GM21737 (cell line): ENCODE results near the gene MCC.

Experiments
- ATAC-seq: cut with Tn5 transposase; IDR thresholded peaks from one replicate; pipeline ENCODE4 v1.9.1; 2021; ENCODE audit warnings: mild to moderate bottlenecking, moderate library complexity; ENCODE audit not compliant: unreplicated experiment

The MCC gene

GRCh38 chr5:113017881-113018635 lies 470.2 kb downstream of the MCC start:
- ATAC-seq = no peak

GRCh38 chr5:113005454-113005853 lies 482.8 kb downstream of the MCC start:
- ATAC-seq = no peak

DNA sequence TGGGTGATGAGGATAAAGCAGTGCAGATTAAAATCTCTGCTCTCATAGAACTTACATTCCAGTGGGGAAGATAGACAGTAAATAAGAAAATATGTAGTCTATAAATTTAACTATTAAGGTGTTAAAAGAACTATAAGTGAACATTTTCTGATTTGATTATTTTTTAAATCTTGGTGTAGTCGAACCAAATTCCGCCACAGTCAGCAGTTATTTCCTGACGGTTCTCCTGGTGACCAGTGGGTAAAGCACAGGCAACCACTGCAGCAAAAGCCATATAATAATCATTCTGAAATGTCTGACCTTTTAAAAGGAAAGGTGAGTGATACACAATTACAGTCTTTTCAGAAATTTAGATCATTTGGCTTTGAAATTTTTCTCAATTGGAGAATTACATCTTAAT lies 484.5 kb downstream of the MCC start:
- ATAC-seq = no peak

- ATAC-seq = no peak
These were observed 485.8 kb downstream of the MCC start for GRCh38 chr5:113002423-113002822.

- no peak for ATAC-seq
These were observed 487.8 kb downstream of the MCC start for GRCh38 chr5:113000466-113000865.

GRCh38 chr5:112998296-112998695 lies 490.0 kb downstream of the MCC start:
- ATAC-seq = no peak

DNA sequence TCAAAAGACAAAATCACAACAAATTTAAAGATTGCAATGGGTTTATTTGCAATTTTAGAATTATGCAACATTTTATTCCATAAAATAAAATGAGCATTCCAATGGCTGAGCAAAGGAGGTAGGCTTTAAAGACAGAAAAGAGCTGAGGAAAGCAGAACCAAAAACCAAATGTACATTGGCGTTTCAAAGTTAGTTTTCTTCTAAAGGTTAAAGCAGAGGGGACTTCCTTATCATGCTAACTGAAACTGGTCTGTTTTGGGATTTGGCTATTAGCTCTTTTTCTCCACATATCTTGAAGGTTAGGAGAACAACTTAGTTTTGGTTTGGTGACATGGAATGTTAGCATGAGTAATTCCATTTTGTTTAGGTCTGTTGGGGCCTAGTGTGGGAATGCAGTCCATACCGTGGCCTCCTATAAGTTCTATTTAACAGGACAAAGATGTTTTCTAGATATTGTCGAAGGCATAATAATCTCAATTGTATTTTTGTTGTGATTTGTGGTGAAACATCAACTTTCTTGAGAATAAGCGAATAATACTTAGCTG lies 491.4 kb downstream of the MCC start:
- ATAC-seq = no peak

DNA sequence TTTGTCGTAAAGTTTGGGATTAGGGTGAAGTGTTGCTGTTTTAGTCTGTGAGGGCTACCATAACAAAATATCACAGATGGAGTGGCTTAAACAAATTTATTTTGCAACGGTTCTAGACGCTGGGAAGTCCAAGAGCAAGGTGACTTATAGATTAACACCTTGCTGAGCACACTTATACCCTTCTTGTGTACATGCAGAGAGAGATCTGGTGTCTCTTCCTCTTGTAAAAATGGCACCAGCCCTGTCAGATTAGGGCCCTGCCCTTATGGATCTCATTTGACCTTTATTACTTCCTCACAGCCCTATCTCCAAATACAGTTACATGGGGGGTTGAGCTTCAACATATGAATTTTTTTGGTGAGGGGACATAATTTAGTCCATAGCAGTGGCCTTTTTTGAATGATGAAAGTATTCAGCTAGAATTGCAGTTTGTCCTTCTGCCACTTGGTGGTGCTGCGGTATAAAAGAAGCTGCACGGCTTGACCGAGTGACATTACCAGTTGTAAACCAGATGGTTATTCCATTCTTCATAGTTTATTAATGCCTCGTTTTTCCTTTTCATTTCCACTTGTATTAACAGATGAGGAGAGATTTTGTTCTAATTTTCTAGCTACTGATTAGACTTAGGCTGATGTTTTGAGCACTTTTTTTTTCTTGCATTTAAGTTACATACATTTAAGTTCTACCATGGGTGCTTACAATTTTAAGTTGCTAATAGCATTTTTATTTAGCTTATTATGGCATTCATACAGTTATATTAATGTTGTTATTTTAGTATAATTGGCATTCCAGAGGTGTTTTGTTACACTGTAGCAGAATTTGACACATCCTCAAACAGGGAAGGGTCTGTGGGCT lies 492.3 kb downstream of the MCC start:
- ATAC-seq = peak; percentile 67

GRCh38 chr5:112986224-112986623 lies 502.0 kb downstream of the MCC start:
- no peak for ATAC-seq

DNA sequence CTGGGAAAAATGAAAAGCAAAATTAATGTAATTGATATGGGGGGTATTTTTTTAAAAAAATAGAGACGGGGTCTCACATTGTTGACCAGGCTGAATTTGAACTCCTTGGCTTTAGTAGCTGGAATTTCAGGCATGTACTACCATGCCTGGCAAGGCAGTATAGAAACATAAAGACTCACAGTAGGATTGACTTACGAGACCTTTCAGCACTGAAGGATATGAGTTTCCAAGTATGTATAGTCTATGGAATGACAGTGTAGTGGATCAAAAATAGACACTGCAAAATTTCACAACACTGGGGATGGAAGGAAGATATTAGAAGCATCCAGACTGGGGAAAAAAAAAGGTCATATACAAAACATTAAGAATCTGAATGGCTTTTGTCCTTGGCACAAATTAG lies 504.9 kb downstream of the MCC start:
- ATAC-seq = no peak

GRCh38 chr5:112979723-112980122 lies 508.5 kb downstream of the MCC start:
- no peak for ATAC-seq

DNA sequence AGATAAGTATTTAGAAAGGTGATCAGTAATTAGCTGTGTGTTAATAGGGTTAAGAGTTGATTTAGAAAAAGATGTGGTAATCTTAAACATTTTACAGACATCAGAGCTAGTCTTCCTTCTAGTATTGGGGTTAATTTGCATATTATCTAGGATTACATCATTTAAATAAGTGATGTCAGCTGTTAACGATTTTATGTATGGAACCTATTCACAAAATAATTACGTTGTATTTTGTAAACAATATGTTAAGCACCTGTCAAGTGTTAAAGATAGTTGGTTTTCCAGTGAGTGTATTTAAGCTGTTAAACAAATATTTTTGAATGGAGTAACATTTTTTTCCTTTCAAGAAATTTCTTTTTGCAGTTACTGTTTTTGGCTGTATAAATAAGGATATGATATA lies 509.4 kb downstream of the MCC start:
- no peak for ATAC-seq

DNA sequence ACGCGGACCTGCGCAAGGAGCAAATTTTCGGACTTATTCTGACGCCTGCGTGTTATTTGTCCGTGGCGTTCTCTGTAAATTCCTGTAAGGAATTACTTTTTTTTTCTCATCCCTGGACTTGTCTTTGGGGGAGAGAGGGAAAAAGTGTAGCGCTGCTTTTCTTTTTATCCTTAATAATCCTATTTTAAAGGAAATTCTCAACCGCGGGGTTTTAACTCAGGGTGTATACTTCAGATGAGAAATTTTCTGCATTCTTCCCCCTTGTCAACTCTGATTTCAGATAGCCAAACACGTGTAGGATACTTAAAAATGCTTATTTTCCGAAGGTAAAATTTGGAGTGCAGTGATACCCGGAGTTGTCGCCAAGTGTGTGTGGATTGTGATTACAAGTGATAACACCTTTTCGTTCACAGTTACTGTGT lies 510.8 kb downstream of the MCC start:
- no peak for ATAC-seq

DNA sequence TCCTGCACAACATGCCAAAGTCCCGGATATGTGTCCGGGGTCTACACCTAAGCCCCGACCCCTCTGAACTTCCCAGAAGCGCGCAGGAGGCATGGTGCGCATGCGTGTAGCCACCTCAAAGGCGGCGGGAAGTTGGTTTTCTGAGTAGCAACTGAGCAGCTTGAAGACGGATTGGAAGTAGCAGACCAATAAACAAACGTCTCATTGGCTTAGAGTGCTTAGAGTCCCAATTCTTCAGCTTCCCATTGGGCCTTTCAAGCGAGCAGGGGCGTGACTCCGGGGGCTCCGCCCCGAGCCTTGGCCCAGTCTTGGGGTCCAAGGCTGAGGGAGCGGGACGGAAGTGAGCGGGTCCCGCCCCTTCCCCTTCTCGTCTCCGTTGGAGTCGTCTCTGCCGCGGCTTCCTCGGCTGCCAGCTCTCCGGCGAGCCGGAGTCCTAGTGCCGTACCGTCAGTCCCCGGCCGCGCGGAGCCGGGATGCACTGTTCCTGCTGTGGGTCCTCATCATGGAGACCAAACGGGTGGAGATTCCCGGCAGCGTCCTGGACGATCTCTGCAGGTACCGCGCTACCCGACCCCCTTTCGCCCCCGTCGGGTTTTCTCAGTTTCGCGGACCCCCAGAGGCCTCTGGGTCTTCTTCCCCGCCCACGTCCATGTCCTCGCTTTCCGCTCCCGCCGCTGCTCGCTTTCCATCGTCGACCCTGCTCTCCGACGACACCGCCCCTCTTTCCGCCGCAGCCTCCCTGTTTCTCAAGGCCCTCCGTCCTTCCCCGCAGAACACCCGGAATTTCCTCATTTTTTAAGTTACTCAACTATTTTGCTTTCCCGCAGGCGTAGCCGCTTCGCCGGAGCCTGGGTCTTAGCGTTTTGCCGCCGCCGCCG lies 511.6 kb downstream of the MCC start, which contains the start of gene DCP2:
TSS of gene DCP2 (plus strand) at position 367 of the 878 bp plus-strand sequence. CDS start at position 503, 136 bp downstream.
- peak; percentile 98 for ATAC-seq

GRCh38 chr5:112975721-112976431 lies 512.4 kb downstream of the MCC start:
- ATAC-seq = no peak

- no peak for ATAC-seq
These were observed 513.4 kb downstream of the MCC start for GRCh38 chr5:112974901-112975300.

GRCh38 chr5:112973904-112974303 lies 514.3 kb downstream of the MCC start:
- no peak for ATAC-seq

GRCh38 chr5:112973036-112973435 lies 515.2 kb downstream of the MCC start:
- no peak for ATAC-seq
